ENCODE measurements around the gene FRMD3.

Gene FRMD3

DNA sequence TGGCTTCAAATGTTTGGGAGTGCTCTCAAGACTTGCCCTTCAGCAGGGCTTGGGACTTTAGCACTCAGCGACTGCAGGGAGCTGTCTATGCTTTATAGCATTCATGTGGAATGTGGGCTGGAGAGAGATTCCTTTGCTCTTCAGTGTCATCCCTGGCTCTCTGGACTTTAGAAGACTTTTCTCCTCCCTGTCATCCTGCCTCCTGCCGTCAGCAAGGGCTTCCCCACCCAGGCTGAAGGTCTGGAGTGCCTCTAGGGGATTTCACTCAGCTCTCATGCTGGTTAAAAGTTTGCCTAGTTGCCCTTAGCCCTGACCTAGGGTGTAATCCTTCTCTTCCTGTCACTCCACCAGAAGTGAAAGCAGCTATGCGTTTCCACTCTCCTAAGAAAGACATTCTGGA lies 210.9 kb downstream of the FRMD3 start:
- DNase-seq: peak; percentile 79

DNA sequence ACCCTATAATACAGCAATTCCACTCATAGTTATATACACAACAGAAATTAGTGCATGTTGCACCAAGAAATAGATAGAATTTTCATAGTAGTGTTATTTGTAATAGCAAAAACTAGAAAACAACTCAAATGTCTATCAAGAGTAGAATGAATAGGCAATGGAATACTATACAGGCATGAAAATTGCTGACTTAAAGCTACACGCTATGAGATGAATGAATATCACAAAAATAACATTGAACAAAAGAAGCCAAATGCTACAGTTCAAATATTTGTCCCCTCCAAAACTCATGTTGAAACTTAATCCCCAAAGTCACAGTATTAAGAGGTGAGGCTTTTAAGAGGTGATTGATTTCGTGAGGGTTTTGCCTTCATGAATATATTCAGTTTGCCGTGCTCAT lies 215.1 kb downstream of the FRMD3 start:
- Histone ChIP-seq H3K27me3 (no peaks in the 10 kb centered on the region), H3K4me3 (ENCODE audit: low read depth, low read length) (no peak overlapping the region)
- TF ChIP-seq, protein P1, sequence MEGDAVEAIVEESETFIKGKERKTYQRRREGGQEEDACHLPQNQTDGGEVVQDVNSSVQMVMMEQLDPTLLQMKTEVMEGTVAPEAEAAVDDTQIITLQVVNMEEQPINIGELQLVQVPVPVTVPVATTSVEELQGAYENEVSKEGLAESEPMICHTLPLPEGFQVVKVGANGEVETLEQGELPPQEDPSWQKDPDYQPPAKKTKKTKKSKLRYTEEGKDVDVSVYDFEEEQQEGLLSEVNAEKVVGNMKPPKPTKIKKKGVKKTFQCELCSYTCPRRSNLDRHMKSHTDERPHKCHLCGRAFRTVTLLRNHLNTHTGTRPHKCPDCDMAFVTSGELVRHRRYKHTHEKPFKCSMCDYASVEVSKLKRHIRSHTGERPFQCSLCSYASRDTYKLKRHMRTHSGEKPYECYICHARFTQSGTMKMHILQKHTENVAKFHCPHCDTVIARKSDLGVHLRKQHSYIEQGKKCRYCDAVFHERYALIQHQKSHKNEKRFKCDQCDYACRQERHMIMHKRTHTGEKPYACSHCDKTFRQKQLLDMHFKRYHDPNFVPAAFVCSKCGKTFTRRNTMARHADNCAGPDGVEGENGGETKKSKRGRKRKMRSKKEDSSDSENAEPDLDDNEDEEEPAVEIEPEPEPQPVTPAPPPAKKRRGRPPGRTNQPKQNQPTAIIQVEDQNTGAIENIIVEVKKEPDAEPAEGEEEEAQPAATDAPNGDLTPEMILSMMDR (IDR thresholded peaks at IDR 0.05; ENCODE audit: low read depth, low read length): no peak

More for the DNA sequence above, 210.9 kb downstream of the FRMD3 start:
- Histone ChIP-seq H3K9me3 (no peaks in the 10 kb centered on the region), H3K36me3 (peaks cover 18% of the 10 kb centered on the region), H3K4me3 (ENCODE audit: low read depth, low read length) (peak overlapping the region; percentile 19), H3K4me1 (peaks cover 31% of the 10 kb centered on the region), H3K27me3 (no peaks in the 10 kb centered on the region)
- TF ChIP-seq, protein P1 (IDR thresholded peaks at IDR 0.05; ENCODE audit: low read depth, low read length): peak; percentile 53

DNA sequence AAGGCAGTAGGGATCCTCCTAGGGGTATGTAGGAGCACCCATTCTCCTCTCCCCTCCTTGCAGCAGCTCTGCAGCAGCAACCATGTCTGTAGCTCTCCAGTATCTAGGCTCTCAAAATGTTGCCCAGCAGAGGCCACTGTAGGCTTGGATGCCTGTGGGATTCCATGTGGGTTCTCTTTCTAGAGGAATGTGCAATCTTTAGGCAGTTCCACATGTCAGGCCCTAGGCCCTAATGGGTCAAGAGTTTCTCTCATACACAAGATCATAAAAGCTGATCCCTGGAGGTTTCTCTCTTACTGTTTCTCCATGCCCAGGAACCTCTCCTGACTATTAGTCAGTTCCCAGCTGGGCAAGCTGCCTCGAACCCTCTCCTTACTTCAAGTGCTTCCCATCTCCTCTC lies 215.8 kb downstream of the FRMD3 start:
- Histone ChIP-seq H3K4me3 (ENCODE audit: low read depth, low read length) (no peak overlapping the region), H3K9me3 (no peaks in the 10 kb centered on the region), H3K27me3 (no peaks in the 10 kb centered on the region), H3K4me1 (peaks cover 18% of the 10 kb centered on the region), H3K36me3 (peaks cover 8% of the 10 kb centered on the region)
- TF ChIP-seq, protein P1 (IDR thresholded peaks at IDR 0.05; ENCODE audit: low read depth, low read length): no peak
- no peak for DNase-seq

More for the DNA sequence above, 215.1 kb downstream of the FRMD3 start:
- no peaks in the 10 kb centered on the region for H3K9me3 ChIP-seq
- H3K4me1 ChIP-seq: peaks cover 16% of the 10 kb centered on the region
- H3K36me3 ChIP-seq: peaks cover 8% of the 10 kb centered on the region
- no peak for DNase-seq

DNA sequence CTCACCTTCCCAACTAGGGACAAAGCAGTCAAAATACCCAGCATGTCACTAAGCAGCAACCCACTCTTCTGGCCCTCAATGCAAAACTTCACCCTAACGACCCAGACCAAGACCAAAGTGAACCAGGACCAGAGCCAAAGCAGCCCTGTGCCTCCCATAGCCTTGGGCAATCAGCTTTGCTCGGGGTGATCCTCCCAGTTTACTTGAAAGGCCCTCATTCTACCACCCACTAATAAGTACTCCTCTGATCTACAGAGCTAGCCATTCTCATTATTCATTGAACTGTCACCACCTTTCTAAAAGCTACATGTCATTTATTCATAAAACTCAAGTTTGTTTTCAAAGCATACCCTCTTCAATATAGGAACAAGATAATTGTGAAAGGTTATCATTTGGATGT lies 221.0 kb downstream of the FRMD3 start:
- Histone ChIP-seq H3K9me3 (no peaks in the 10 kb centered on the region; the same call in 1 of the 2 replicates), H3K36me3 (peaks cover 20% of the 10 kb centered on the region), H3K27me3 (no peaks in the 10 kb centered on the region), H3K4me3 (ENCODE audit: low read depth, low read length) (no peak overlapping the region), H3K4me1 (peaks cover 20% of the 10 kb centered on the region)
- TF ChIP-seq, protein P1 (IDR thresholded peaks at IDR 0.05; ENCODE audit: low read depth, low read length): no peak
- DNase-seq: no peak

DNA sequence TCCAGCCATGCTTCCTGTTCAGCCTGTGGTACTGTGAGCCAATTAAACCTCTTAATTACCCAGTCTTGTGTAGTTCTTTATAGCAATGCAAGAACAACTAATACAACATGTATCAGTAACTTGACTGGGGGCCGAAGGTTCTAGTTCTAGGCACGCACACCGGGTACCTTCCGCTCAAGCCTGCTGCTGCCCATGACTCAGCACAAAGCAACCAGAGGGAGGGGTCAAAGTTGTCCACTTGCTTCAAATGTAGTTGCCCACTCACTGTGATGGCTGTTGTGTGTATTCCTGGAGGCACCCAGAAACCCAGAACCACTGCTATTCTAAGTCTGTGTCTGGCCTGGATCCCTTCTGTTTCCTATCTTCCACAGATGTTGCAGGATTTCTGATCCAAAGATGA lies 222.6 kb downstream of the FRMD3 start:
- Histone ChIP-seq H3K27me3 (no peaks in the 10 kb centered on the region), H3K4me1 (peaks cover 20% of the 10 kb centered on the region), H3K9me3 (no peaks in the 10 kb centered on the region; the same call in 1 of the 2 replicates), H3K36me3 (peaks cover 32% of the 10 kb centered on the region), H3K4me3 (ENCODE audit: low read depth, low read length) (no peak overlapping the region)
- TF ChIP-seq, protein P1 (IDR thresholded peaks at IDR 0.05; ENCODE audit: low read depth, low read length): no peak
- no peak for DNase-seq

DNA sequence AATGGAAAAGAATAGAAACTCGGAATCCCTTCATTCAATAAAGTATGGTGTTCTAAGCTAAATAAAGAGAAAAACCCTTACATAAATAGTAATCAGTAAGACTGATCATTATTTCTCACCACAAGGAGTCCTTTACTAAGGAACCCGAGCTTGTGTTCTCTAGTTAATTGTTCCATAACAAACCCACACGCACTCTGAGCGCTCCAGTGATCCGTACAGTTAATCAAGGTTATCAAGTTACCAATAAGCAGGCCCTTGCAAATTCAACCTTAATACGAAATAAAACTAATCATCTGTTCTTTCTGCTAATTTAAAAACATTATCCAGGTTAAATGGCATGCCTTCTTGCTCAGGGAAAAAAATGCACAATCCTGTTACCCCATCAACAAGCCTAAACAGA lies 224.4 kb downstream of the FRMD3 start:
- Histone ChIP-seq H3K9me3 (no peaks in the 10 kb centered on the region; the same call in 1 of the 2 replicates), H3K4me3 (ENCODE audit: low read depth, low read length) (no peak overlapping the region), H3K27me3 (no peaks in the 10 kb centered on the region), H3K4me1 (peaks cover 20% of the 10 kb centered on the region), H3K36me3 (peaks cover 43% of the 10 kb centered on the region)
- TF ChIP-seq, protein P1 (IDR thresholded peaks at IDR 0.05; ENCODE audit: low read depth, low read length): no peak
- no peak for DNase-seq

All from BE2C (cell line).